GM12878 (cell line): ENCODE data around the gene RAC2. TPM values are rescaled to one million over a fixed set of nuclear protein-coding genes. Genes with fewer than 3 reads are reported as not detected.

Experiments used
- ATF7 ChIP-seq: fragments of 450-650 bp; IDR thresholded peaks from 2 replicates; pipeline ENCODE4 v1.6.1; 2016; ENCODE audit warnings: low read depth, mild to moderate bottlenecking
- CEBPB ChIP-seq, 2 experiments: fragments of 150-350 bp in 1 of 2; IDR thresholded peaks; 2 replicates each; pipeline ENCODE4 v1.6.1; 2012 to 2014; ENCODE audit warnings: low read depth in 2 of 2, low read length in 2 of 2, borderline replicate concordance in 1 of 2, inconsistent platforms in 1 of 2
- CHD2 ChIP-seq: IDR thresholded peaks from 2 replicates; pipeline ENCODE4 v1.6.1; 2011; ENCODE audit warnings: low read depth, low read length, improper control_type of control experiment, borderline replicate concordance
- EGR1 ChIP-seq, 2 experiments: IDR thresholded peaks; 1 replicate in 1 of 2; 2 replicates in 1 of 2; pipeline ENCODE4 v1.6.1; 2011 to 2012; ENCODE audit warnings: low read depth in 2 of 2, low read length in 2 of 2, borderline replicate concordance in 1 of 2, mild to moderate bottlenecking in 1 of 2, moderate library complexity in 1 of 2
- IRF4 ChIP-seq: IDR thresholded peaks from 2 replicates; pipeline ENCODE4 v1.6.1; 2011; ENCODE audit warnings: low read depth, low read length
- KLF5 ChIP-seq: fragments of 450-650 bp; IDR thresholded peaks from 2 replicates; pipeline ENCODE4 v1.6.1; 2014; ENCODE audit warnings: mild to moderate bottlenecking; ENCODE audit not compliant: partially characterized antibody
- MXI1 ChIP-seq: fragments of 150-350 bp; IDR thresholded peaks from 2 replicates; pipeline ENCODE4 v1.6.1; 2011; ENCODE audit warnings: low read depth, mild to moderate bottlenecking, inconsistent platforms, low read length, improper control_type of control experiment
- PAX8 ChIP-seq: fragments of 450-650 bp; IDR thresholded peaks from 2 replicates; pipeline ENCODE4 v1.6.1; 2017; ENCODE audit warnings: mild to moderate bottlenecking, moderate library complexity
- SIX5 ChIP-seq: IDR thresholded peaks from 2 replicates; pipeline ENCODE4 v1.6.1; 2011; ENCODE audit warnings: mild to moderate bottlenecking, low read depth, low read length, moderate library complexity; ENCODE audit not compliant: severe bottlenecking
- SP1 ChIP-seq: IDR thresholded peaks from one replicate; pipeline ENCODE4 v1.6.1; 2011; ENCODE audit warnings: low read depth, low read length
- STAT3 ChIP-seq: IDR thresholded peaks from 2 replicates; pipeline ENCODE4 v1.6.1; 2011; ENCODE audit warnings: low read depth, low read length, improper control_type of control experiment
- polyA plus RNA-seq, 11 experiments: library from polyadenylated mRNA; depleted of rRNA in 4 of 11; unstranded in 6 of 11; stranded (reverse) in 5 of 11; fragments of >200 nt; fragmentation: Nextera tagmentation in 4 of 11; fragmentation: Illumina TruSeq in 1 of 11; extraction: Ambion mirVana in 4 of 11; extraction: Trizol in 1 of 11; gene quantifications; 1 replicate in 1 of 11; 2 replicates in 10 of 11; pipeline versions ENCODE4 v1.2.1 to v1.2.3, GENCODE V29; 2011 to 2016; ENCODE audit warnings: inconsistent platforms in 2 of 11, missing spikeins in 2 of 11, low read depth in 1 of 11
- total RNA-seq, 4 experiments: library from RNA; depleted of rRNA in 3 of 4; stranded (reverse); fragments of >200 nt in 3 of 4; fragmentation: Illumina TruSeq in 1 of 4; extraction: Trizol in 1 of 4; gene quantifications; 2 replicates each; pipeline versions ENCODE4 v1.2.1 to v1.2.3, GENCODE V29; 2013 to 2021
- TF ChIP-seq, protein P1 (sequence below): IDR thresholded peaks from 2 replicates; pipeline ENCODE4 v1.6.1; 2012; ENCODE audit warnings: low read depth, low read length, improper control_type of control experiment
- TF ChIP-seq, protein P2 (sequence below): fragments of 150-350 bp; IDR thresholded peaks from 2 replicates; pipeline ENCODE4 v1.6.1; 2014; ENCODE audit warnings: mild to moderate bottlenecking, low read depth, low read length
- TF ChIP-seq, protein P3 (sequence below): IDR thresholded peaks from 2 replicates; pipeline ENCODE4 v1.6.1; 2011; ENCODE audit warnings: borderline replicate concordance, low read depth, mild to moderate bottlenecking, moderate library complexity, low read length; ENCODE audit not compliant: insufficient read depth, poor library complexity, severe bottlenecking
- TF ChIP-seq, protein P4 (sequence below): fragments of 450-650 bp; IDR thresholded peaks from 2 replicates; pipeline ENCODE4 v1.6.1; 2016; ENCODE audit warnings: mild to moderate bottlenecking
- TF ChIP-seq, protein P5 (sequence below): IDR thresholded peaks from 2 replicates; pipeline ENCODE4 v1.6.1; 2011; ENCODE audit warnings: mild to moderate bottlenecking, low read depth, low read length, moderate library complexity; ENCODE audit not compliant: insufficient replicate concordance
- TF ChIP-seq, protein P6 (sequence below): IDR thresholded peaks from 2 replicates; pipeline ENCODE4 v1.6.1; 2012; ENCODE audit warnings: improper control_type of control experiment, low read depth, low read length; ENCODE audit not compliant: insufficient replicate concordance

The RAC2 gene
- total and polyA plus RNA-seq, 10 of the 15 experiments (the other 5 are each of a cell fraction or from before 2014, with no cell fraction given) = 102 to 386 (median 304) TPM

DNA sequence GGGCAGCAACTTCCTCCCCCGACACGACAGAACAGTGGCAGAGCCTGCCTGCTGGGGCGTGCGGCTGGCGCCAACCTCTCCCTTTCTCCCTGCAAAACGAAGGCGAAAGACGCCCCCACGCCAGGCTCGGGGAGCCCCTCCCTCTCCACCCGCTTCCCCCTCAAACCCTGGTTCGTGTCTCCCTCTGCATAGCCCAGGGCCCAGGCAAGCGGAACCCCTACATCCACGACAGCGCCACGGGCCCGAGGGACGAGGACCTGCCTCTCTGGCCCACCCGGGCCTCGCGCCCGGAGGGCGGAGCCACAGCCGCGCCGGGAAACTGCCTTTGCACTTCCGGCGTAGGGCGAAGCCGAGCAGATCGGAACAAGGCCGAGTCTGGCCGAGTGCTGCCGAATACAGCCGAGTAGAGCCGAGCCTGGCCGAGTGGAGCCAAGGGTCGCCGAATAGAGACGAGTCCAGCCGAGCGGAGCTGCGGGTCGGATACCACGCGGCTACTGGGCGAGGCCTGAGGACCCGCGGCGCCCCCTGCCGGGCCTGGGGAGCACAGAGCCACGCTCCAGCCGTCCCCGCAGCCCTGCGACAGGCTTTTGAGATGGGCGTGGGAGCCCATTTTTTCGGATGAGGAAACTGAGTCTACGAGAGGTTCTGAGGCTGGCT lies 44.8 kb downstream of the RAC2 start (continued):
- 0 out of 2 replicates have a peak, but pooled peaks have one; percentile 22 for TF ChIP-seq CHD2
- no peak for TF ChIP-seq ATF7
- TF ChIP-seq KLF5 = peak; percentile 62
- TF ChIP-seq, protein P1, sequence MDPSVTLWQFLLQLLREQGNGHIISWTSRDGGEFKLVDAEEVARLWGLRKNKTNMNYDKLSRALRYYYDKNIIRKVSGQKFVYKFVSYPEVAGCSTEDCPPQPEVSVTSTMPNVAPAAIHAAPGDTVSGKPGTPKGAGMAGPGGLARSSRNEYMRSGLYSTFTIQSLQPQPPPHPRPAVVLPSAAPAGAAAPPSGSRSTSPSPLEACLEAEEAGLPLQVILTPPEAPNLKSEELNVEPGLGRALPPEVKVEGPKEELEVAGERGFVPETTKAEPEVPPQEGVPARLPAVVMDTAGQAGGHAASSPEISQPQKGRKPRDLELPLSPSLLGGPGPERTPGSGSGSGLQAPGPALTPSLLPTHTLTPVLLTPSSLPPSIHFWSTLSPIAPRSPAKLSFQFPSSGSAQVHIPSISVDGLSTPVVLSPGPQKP = peak; percentile 67
- no peak for TF ChIP-seq STAT3
- TF ChIP-seq, protein P2, sequence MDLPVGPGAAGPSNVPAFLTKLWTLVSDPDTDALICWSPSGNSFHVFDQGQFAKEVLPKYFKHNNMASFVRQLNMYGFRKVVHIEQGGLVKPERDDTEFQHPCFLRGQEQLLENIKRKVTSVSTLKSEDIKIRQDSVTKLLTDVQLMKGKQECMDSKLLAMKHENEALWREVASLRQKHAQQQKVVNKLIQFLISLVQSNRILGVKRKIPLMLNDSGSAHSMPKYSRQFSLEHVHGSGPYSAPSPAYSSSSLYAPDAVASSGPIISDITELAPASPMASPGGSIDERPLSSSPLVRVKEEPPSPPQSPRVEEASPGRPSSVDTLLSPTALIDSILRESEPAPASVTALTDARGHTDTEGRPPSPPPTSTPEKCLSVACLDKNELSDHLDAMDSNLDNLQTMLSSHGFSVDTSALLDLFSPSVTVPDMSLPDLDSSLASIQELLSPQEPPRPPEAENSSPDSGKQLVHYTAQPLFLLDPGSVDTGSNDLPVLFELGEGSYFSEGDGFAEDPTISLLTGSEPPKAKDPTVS = no peak
- peak in 1 of 2 experiments; percentile 17; a peak in 1 of 3 replicates for TF ChIP-seq EGR1 (IDR thresholded peaks at IDR 0.05; ENCODE audit: borderline replicate concordance in 1 of 2, low read depth in 2 of 2, low read length in 2 of 2)
- TF ChIP-seq, protein P3, sequence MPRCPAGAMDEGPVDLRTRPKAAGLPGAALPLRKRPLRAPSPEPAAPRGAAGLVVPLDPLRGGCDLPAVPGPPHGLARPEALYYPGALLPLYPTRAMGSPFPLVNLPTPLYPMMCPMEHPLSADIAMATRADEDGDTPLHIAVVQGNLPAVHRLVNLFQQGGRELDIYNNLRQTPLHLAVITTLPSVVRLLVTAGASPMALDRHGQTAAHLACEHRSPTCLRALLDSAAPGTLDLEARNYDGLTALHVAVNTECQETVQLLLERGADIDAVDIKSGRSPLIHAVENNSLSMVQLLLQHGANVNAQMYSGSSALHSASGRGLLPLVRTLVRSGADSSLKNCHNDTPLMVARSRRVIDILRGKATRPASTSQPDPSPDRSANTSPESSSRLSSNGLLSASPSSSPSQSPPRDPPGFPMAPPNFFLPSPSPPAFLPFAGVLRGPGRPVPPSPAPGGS = no peak
- TF ChIP-seq, protein P4, sequence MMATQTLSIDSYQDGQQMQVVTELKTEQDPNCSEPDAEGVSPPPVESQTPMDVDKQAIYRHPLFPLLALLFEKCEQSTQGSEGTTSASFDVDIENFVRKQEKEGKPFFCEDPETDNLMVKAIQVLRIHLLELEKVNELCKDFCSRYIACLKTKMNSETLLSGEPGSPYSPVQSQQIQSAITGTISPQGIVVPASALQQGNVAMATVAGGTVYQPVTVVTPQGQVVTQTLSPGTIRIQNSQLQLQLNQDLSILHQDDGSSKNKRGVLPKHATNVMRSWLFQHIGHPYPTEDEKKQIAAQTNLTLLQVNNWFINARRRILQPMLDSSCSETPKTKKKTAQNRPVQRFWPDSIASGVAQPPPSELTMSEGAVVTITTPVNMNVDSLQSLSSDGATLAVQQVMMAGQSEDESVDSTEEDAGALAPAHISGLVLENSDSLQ = peak; percentile 50; the same call in 1 of the 2 replicates
- peak; percentile 60; the same call in 1 of the 2 replicates for TF ChIP-seq MXI1
- TF ChIP-seq IRF4 = no peak
- TF ChIP-seq, protein P5, sequence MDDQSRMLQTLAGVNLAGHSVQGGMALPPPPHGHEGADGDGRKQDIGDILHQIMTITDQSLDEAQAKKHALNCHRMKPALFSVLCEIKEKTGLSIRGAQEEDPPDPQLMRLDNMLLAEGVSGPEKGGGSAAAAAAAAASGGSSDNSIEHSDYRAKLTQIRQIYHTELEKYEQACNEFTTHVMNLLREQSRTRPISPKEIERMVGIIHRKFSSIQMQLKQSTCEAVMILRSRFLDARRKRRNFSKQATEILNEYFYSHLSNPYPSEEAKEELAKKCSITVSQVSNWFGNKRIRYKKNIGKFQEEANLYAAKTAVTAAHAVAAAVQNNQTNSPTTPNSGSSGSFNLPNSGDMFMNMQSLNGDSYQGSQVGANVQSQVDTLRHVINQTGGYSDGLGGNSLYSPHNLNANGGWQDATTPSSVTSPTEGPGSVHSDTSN = peak; percentile 14
- TF ChIP-seq PAX8 = no peak
- TF ChIP-seq CEBPB (IDR thresholded peaks at IDR 0.05; ENCODE audit: borderline replicate concordance in 1 of 2, low read depth in 2 of 2, low read length in 2 of 2) = no peak
- TF ChIP-seq, protein P6, sequence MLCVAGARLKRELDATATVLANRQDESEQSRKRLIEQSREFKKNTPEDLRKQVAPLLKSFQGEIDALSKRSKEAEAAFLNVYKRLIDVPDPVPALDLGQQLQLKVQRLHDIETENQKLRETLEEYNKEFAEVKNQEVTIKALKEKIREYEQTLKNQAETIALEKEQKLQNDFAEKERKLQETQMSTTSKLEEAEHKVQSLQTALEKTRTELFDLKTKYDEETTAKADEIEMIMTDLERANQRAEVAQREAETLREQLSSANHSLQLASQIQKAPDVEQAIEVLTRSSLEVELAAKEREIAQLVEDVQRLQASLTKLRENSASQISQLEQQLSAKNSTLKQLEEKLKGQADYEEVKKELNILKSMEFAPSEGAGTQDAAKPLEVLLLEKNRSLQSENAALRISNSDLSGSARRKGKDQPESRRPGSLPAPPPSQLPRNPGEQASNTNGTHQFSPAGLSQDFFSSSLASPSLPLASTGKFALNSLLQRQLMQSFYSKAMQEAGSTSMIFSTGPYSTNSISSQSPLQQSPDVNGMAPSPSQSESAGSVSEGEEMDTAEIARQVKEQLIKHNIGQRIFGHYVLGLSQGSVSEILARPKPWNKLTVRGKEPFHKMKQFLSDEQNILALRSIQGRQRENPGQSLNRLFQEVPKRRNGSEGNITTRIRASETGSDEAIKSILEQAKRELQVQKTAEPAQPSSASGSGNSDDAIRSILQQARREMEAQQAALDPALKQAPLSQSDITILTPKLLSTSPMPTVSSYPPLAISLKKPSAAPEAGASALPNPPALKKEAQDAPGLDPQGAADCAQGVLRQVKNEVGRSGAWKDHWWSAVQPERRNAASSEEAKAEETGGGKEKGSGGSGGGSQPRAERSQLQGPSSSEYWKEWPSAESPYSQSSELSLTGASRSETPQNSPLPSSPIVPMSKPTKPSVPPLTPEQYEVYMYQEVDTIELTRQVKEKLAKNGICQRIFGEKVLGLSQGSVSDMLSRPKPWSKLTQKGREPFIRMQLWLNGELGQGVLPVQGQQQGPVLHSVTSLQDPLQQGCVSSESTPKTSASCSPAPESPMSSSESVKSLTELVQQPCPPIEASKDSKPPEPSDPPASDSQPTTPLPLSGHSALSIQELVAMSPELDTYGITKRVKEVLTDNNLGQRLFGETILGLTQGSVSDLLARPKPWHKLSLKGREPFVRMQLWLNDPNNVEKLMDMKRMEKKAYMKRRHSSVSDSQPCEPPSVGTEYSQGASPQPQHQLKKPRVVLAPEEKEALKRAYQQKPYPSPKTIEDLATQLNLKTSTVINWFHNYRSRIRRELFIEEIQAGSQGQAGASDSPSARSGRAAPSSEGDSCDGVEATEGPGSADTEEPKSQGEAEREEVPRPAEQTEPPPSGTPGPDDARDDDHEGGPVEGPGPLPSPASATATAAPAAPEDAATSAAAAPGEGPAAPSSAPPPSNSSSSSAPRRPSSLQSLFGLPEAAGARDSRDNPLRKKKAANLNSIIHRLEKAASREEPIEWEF = no peak
- TF ChIP-seq SIX5 = no peak
- no peak for TF ChIP-seq SP1
